ENCODE results near the gene SNRNP25. TPM values are rescaled to one million over a fixed set of nuclear protein-coding genes. Genes with fewer than 3 reads are reported as not detected.
A peak's percentile ranks its signal among the peaks of the same experiment; 100 is the strongest.

SNRNP25 gene
- total RNA-seq, 1 donor from 2014 or later = 52.0 TPM

DNA sequence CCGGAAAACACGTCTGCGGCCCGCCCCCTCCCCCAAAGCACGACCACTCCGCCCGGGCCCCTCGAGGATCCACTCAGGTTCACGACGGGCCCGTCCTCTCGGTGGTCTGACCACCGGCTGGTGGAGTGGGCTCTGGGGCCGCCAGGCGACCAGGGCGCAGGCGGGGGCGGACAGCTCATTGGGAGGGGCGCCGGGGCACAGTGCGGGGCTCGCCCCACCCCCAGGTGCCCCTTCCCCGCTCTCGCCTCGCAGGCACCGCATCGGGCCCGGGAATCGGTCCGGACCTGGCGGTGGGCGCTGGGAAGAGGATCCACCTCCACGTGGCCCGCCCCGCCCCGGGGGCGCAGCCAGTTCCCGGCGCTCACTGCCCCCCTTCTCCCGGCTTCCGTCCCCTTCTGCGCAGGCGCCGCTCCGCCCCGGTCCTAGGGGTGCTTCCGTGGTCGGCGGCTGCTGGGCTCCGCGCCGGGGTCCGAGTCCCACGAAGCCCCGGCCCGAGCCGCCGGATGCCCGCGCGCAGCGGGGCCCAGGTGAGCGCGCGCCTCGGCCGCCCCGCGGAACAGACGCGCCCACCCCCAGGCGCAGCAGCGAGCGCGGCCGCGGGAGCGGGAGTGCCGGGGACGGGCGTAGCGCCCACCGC lies 24.3 kb downstream of the SNRNP25 start, which contains the start of gene MPG:
Gene MPG (plus strand): TSS at position 419 of the 637 bp plus-strand sequence. CDS start 85 bp downstream, at position 504.
- peak; percentile 70 for DNase-seq (ENCODE audit: low spot score, unreplicated experiment)
- no peaks in the 10 kb centered on the region for H3K9me3 Mint-ChIP-seq (ENCODE audit: low read depth)
- H3K27me3 Mint-ChIP-seq = peaks cover 8% of the 10 kb centered on the region
- peak within 1 kb of the TSS; percentile 73 for H3K27ac Mint-ChIP-seq
- peak within 1 kb of the TSS; percentile 84 for H3K4me3 Mint-ChIP-seq (ENCODE audit: low read depth)
- H3K4me1 Mint-ChIP-seq (ENCODE audit: low read depth) = peaks cover 17% of the 10 kb centered on the region
- no peaks in the 10 kb centered on the region for H3K36me3 Mint-ChIP-seq (ENCODE audit: insufficient read depth)
- TF ChIP-seq, protein P1, sequence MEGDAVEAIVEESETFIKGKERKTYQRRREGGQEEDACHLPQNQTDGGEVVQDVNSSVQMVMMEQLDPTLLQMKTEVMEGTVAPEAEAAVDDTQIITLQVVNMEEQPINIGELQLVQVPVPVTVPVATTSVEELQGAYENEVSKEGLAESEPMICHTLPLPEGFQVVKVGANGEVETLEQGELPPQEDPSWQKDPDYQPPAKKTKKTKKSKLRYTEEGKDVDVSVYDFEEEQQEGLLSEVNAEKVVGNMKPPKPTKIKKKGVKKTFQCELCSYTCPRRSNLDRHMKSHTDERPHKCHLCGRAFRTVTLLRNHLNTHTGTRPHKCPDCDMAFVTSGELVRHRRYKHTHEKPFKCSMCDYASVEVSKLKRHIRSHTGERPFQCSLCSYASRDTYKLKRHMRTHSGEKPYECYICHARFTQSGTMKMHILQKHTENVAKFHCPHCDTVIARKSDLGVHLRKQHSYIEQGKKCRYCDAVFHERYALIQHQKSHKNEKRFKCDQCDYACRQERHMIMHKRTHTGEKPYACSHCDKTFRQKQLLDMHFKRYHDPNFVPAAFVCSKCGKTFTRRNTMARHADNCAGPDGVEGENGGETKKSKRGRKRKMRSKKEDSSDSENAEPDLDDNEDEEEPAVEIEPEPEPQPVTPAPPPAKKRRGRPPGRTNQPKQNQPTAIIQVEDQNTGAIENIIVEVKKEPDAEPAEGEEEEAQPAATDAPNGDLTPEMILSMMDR (IDR thresholded peaks at IDR 0.05; ENCODE audit: unreplicated experiment) = no peak

DNA sequence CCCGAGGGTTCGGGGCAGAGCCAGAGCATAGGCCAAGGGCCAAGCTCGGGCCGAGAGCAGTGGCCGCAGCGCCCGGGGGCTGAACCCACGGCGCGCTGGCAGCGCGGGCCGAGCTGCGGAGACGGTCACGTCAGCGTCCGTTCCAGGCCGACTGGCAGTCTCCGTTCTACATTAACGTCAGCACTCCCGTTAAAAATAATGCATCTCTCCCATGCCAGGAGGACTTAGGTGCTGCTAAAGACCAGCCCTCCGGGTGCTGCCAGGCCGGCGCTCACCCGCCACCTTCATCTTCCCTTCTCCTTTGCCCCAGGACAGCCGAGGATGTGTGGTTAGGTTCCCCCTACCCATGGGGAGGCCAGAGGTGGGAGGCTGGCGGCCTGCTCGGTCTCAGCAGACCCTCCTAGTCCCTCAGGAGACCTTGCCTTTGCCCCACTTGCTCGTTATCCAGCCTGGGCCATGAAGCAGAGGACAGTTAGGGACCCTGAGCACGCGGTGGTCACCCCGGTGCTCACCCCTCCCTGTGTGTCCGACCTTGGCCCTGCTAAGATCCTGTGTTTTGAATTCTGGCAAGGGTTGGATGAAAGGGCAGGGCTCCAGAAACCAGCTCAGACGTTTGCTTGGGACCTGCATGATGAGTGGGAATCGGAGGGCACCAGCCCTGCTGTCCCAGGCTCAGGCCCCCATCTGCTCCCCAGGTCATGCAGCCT lies 25.0 kb downstream of the SNRNP25 start:
- H3K27me3 Mint-ChIP-seq = peaks cover 8% of the 10 kb centered on the region
- peak overlapping the region; percentile 73 for H3K27ac Mint-ChIP-seq
- peak overlapping the region; percentile 84 for H3K4me3 Mint-ChIP-seq (ENCODE audit: low read depth)
- DNase-seq (ENCODE audit: low spot score, unreplicated experiment) = no peak
- H3K36me3 Mint-ChIP-seq (ENCODE audit: insufficient read depth) = peaks cover under 1% of the 10 kb centered on the region
- peaks cover 16% of the 10 kb centered on the region for H3K4me1 Mint-ChIP-seq (ENCODE audit: low read depth)
- H3K9me3 Mint-ChIP-seq (ENCODE audit: low read depth) = no peaks in the 10 kb centered on the region
- TF ChIP-seq, protein P1 (IDR thresholded peaks at IDR 0.05; ENCODE audit: unreplicated experiment) = no peak

DNA sequence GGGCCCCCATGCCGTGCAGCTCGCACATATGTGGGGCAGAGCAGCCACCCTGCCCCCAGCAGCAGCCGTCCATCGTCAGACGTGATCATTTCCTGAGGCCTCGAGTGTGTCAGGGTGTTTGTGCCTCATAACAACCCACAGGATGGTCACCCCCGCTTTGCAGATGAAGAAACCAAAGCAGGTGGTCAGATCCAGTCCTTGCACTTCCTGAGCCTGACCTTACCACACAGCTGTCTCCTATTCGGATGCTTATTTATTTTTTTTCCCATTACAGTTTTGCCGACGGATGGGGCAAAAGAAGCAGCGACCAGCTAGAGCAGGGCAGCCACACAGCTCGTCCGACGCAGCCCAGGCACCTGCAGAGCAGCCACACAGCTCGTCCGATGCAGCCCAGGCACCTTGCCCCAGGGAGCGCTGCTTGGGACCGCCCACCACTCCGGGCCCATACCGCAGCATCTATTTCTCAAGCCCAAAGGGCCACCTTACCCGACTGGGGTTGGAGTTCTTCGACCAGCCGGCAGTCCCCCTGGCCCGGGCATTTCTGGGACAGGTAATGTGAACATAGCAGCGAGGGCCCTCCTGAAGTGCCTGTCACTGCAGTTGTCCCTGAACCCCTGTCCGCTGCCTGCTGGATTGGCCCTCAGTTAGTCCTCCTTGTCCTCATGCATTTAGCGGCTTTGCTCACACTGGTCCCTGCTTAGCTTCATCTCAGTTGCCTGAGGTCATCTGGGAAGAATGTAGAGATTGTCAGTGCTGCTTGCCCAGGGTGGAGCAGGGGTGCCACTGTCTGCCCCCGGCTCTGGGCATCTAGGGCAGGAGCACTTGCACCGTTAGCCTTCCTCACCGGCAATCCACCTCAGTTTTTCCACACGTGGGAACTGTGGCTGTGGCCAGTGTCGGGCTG lies 25.8 kb downstream of the SNRNP25 start:
- Mint-ChIP-seq H3K36me3 (ENCODE audit: insufficient read depth) (peaks cover 3% of the 10 kb centered on the region), H3K9me3 (ENCODE audit: low read depth) (no peaks in the 10 kb centered on the region), H3K4me3 (ENCODE audit: low read depth) (peak overlapping the region; percentile 84), H3K27ac (peak overlapping the region; percentile 73), H3K27me3 (peaks cover 6% of the 10 kb centered on the region), H3K4me1 (ENCODE audit: low read depth) (peaks cover 15% of the 10 kb centered on the region)
- no peak for DNase-seq (ENCODE audit: low spot score, unreplicated experiment)
- TF ChIP-seq, protein P1 (IDR thresholded peaks at IDR 0.05; ENCODE audit: unreplicated experiment) = no peak

DNA sequence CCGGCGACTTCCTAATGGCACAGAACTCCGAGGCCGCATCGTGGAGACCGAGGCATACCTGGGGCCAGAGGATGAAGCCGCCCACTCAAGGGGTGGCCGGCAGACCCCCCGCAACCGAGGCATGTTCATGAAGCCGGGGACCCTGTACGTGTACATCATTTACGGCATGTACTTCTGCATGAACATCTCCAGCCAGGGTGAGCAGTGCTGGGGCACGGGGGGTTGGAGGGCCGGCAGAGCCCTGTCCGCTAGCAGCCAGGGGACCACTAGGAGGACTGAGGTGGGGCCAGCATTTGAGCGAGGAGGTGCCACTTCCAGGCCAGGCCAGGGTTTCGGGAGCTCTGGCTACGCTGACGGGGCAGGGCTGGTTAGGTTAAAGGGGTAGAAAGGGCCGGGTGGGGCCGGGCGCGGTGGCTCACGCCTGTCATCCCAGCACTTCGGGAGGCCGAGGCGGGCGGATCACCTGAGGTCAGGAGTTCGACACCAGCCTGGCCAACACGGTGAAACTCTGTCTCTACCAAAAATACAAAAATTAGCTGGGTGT lies 29.5 kb downstream of the SNRNP25 start:
- Mint-ChIP-seq H3K27me3 (no peaks in the 10 kb centered on the region), H3K36me3 (ENCODE audit: insufficient read depth) (peaks cover 5% of the 10 kb centered on the region), H3K9me3 (ENCODE audit: low read depth) (no peaks in the 10 kb centered on the region), H3K4me3 (ENCODE audit: low read depth) (no peak overlapping the region), H3K4me1 (ENCODE audit: low read depth) (peaks cover 3% of the 10 kb centered on the region), H3K27ac (no peak overlapping the region)
- no peak for DNase-seq (ENCODE audit: low spot score, unreplicated experiment)
- TF ChIP-seq, protein P1 (IDR thresholded peaks at IDR 0.05; ENCODE audit: unreplicated experiment) = no peak

Measured in progenitor cell of endocrine pancreas (in vitro differentiated cells).